ENCODE results near the gene TIMM23.
"Not testable (repeated sequence)": the region's sequence is repeated elsewhere in the genome, so short reads cannot be mapped to it uniquely, and the experiment has no call there.

The TIMM23 gene

DNA sequence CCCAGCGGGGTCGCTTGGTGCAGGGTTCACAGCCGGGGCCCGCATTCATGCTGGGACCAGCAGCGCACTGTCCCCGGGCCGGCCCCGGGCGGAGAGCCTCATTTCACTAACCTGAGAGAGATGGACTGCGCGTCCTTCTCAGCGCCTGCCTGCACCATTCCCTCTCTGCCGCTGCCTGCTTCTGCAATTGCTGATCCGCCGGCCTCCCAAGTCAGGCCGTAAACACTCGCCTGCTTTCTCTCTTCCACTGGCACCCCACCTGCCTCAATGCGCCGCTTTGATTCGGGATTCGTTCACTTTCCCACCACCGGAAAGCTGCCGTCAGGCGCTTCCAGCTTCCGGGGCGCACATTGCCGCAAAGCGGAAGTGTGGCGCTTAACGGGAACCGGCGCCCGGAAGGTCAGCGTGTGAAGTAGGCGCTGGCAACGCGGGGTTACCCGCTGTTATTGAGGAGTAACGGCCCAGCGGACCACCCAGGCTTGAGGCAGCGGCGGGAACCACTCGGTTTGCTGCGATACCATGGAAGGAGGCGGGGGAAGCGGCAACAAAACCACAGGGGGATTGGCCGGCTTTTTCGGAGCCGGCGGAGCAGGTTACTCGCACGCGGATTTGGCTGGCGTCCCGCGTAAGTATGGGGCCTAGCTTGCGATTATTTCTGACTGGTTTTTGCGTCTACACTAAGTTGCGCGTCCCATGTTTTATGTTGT, at the start of gene TIMM23:
TIMM23 (plus strand) TSS at position 384 of the 707 bp plus-strand sequence; CDS start at position 520, 136 bp downstream.
- DNase-seq = peak; percentile 81

- DNase-seq = not testable (repeated sequence)
Observed at GRCh38 chr10:45926790-45927189, 45.5 kb upstream of the TIMM23 start.

GRCh38 chr10:45931305-45931704, 41.0 kb upstream of the TIMM23 start:
- DNase-seq = not testable (repeated sequence)

- not testable (repeated sequence) for DNase-seq
Observed at GRCh38 chr10:45934788-45935187, 37.5 kb upstream of the TIMM23 start.

GRCh38 chr10:45939176-45939697, 33.1 kb upstream of the TIMM23 start:
- not testable (repeated sequence) for DNase-seq

GRCh38 chr10:45941196-45941595, 31.1 kb upstream of the TIMM23 start:
- not testable (repeated sequence) for DNase-seq

DNA sequence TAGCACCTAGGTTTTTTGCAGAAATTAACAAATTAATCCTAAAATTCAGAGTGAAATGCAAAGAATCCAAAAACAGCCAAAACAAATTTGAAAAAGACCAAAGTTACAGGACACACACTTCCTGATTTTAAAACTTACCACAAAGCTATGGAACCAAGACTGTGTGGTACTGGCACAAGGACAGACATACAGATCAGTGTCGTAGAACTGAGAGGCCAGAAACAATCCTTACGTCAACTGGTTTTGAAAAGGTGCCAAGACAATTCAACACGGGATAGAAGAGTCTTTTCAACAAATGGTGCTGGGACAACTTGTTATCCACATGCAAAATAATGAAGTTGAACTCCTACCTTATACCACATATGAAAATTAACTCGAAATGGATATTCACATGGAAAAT, 26.8 kb upstream of the TIMM23 start:
- DNase-seq = not testable (repeated sequence)

- DNase-seq = not testable (repeated sequence)
Observed at GRCh38 chr10:45947363-45947762, 24.9 kb upstream of the TIMM23 start.

- DNase-seq = not testable (repeated sequence)
Observed at GRCh38 chr10:45948801-45949200, 23.5 kb upstream of the TIMM23 start.

DNA sequence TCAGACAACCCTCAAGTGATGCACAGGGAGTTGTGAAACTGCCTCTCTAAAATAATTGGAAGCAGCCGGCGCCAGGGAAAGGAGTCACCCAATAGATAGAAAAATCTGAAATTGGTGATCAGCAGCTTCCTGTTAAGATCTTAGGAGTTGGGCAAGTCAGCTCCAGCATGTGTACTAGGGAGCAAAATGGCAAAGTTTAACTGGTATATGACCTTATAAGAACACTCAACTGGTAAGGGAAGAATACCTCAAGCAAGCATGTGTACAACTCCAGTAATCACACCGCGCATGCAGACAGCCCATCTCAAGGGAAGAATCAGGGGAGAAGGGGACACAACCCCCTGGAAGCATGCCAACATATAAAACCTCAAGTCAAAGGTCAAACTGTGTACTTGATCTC, 17.9 kb upstream of the TIMM23 start:
- DNase-seq = not testable (repeated sequence)

DNA sequence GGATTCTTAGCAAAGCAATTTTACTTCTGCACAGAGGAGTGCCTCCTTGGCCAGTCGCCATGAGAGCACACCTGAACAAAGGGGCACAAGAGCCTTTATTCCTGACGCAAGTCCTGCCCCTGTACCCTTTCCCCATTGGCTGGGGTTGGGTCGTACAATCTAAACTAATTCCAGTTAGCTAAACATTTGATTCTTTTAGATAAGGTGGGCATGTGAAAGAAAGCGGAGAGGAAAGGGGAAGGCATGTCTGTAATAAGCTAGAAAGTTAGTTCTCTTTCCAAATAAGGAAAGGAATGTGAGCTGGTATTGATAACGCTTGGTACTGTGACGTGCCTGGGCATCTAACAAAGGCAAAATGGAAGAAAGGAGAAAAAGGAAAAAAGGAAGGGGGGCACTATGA, 15.7 kb upstream of the TIMM23 start:
- not testable (repeated sequence) for DNase-seq

- not testable (repeated sequence) for DNase-seq
Observed at GRCh38 chr10:45957928-45958327, 14.4 kb upstream of the TIMM23 start.

DNA sequence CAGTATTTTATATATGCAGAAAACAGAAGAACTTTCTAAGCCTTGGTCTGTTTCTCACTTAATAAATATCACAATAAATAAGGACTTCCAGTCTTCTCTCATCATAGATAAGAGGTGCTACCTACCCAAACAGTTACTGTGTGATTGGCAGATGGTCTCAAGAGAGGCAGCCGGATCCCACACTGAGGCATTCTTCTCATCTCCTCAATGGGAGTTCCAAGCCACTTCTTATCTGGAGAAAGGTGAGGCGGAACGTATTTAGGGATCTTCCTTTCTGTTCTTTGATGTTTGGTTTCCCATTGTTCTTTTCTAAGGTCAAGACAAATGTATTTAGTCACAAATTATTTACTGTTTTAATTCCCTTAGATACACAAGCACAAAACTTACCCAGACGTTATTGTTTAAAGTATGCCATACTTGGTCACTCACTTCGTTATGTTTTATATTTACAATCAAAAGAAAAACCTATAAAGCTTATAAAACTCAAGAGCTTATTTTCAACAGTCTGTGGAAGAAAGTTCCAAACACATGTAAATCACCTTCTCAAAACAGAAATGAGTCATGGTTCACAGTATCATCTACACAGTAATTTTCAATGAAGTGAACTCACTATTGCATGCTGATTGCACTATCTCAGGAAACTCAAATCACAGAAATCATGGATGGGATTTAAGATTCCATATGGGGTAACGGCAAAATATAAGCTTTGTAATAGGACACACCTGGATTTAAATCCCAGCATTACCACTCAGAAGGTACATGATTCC, 9.4 kb upstream of the TIMM23 start:
- not testable (repeated sequence) for DNase-seq

DNA sequence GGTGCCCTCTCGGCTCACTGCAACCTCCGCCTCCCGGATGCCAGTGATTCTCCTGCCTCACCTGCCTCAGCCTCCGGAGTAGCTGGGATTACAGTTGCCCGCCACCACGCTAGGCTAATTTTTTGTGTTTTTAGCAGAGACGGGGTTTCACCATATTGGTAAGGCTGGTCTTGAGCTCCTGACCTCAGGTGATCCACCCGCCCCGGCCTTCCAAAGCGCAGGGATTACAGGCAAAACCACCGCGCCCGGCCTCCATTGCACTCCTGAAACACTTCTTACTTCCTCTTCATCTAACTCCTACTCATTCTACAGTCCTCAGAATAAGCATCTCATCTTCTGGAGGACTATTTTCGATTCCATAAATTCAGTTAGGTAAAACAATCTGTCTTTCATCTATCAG, 1.3 kb upstream of the TIMM23 start:
- DNase-seq = not testable (repeated sequence)

DNA sequence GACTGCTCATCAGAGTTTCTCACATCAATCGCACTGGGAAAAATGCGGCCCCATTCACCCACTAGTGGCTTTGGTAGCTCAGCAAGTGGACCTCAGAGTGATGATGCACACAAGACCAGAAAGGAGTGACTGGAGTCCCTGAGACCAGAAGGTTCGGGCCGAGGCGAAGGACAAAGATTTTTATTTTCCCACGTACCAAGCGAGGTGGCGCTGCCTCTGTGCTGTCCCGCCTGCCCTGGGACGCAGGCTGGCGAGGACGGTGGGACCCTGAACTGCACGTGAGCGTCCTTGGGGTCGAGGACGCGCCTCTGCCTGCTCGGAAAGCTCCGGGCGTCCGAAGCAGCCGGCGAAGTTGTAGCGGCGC, 565 bp upstream of the TIMM23 start:
- not testable (repeated sequence) for DNase-seq

DNA sequence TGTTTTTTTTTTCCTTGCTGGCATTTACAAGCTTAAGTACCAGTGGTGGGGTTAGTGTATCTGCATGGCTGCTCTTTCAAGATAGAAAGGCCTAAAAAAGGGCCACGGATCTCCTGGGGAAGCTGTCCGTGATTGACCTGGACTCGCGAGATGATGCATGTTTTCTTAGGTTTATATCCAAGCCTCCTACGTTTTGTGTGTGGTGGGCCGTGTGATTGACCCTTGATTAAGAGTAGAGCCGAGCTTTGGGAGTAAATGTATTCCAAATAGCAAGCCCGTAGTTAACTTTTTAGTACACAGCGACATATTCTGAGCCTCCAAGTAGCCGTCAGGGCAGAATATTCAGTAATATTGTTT, 502 bp downstream of the TIMM23 start:
- DNase-seq = not testable (repeated sequence)

DNA sequence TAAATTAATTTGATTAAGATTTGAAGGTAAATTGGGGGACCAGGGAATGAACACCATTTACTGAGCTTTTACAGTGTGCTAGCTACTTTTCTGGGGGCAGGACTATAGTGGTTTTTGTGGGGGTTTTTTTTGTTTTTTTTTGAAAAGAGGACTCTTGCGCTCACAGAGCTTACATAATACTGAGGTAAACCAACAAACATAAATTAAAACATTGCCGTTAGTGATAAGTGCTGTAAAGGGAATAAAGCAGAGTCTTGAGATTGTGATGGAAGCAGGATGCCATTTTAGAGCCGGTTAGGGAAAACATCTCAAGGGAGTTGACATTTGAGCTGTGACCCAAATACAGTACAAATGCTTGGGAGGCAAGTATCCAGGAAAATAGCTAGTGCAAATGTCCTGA, 1.8 kb downstream of the TIMM23 start:
- not testable (repeated sequence) for DNase-seq

GRCh38 chr10:45978554-45978953, 6.3 kb downstream of the TIMM23 start:
- not testable (repeated sequence) for DNase-seq

DNA sequence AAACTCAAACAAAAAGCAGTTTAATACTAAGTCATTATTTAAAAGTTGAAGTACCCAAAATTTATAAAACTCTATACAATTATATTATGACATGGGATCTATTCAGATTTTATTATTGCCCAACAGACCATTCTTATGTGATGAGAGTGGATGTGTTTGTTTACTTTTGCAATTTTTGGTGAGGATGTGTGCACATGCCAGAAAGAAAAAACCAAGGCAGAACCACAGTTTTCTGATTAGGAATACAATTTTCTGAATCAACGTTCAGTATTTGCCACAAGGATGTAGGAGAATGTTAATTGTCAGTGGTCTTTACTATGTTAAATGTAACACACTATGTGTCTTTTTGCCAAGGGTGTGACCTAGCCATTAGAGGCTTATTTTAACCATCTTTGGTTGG, 9.1 kb downstream of the TIMM23 start:
- not testable (repeated sequence) for DNase-seq

DNA sequence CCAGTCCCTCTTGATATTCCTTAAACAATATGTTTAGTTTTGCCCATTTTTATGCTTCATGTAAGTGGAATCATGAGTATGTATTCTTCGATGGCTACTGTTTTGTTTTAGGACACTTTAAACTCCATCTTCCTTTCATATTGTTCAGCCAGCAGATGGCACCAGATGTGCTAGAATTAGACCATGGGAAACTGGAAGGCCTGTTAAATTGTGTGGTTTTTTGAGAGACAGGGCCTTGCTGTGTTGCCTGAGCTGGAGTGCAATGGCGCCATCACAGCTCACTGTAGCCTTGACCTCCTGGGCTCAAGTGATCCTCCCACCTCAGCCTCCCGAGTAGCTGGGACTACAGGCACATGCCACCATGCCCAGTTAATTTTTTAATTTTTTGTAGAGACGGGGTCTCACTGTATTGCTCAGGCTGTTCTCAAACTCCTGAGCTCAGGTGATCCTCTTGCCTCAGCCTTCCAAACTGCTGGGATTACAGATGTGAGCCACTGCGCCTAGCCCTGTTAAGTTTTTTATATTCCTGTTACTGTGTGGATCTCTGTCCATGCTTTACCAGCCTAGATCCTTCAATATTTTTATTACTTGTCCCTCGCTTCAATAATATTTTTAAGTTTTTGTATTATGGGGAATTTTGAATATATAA, 11.4 kb downstream of the TIMM23 start:
- not testable (repeated sequence) for DNase-seq

DNA sequence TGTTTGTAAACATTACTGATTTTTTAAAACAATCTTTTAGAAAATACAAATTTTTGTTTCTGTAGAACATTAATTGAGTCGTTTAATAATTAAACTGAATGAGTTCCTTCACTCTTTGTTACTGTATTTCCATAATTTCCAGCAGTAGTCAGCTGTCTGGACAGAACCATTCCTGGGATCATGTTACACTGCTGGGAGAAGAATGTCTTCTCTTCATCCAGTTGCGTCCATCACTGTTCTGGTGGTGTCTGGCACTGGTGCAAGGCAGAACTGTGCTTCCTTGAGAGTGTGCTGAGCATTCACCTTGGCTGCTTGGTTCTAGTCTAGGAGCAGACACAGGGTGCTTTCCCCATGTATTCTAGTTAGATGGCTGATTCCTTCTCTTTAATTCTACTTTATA, 12.2 kb downstream of the TIMM23 start:
- not testable (repeated sequence) for DNase-seq

DNA sequence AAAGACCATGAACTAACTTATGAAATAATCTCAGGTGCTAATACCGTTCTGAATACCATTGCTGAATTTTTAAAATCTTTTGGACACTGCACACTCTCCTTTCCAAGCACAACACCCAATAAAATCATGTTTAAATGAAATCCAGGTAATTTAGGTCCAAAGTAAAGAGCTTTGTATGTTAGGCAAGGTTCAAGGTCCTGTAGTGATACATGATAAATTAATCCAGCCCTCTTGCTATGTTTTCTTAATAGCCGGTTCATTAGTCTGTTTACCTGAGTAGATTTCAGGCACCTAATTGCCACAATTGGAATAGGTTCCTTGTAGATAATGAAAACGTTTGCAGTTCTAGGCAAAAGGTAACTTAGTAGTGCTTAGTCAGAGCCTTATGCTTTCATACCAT, 13.3 kb downstream of the TIMM23 start:
- DNase-seq = not testable (repeated sequence)

DNA sequence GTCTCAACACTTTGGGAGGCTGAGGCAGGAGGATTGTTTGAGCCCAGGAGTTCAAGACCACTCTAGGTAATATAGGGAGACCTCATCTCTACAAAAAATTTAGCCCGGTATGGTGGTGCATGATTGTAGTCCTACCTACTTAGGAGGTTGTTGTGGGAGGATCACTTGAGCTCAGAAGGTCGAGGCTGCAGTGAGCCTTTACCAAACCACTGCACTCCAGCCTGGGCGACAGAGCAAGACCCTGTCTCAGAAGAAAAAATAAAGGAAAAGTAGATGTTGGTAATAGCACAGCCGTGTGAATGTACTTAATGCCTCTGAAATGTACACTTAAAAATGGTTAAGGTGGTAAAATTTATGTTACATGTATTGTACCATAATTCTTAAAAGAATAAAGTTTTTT, 25.3 kb downstream of the TIMM23 start:
- no peak for DNase-seq

Measured in activated CD4-positive, alpha-beta T cell treated with anti-CD3 and anti-CD28 coated beads for 1 hour (primary cell).